AG09319 (cell line): ENCODE data around the gene P2RX1.

Experiments used
- DNase-seq: peaks from one replicate; pipeline ENCODE4 v3.0.0-alpha.2; 2010; ENCODE audit warnings: low read depth; ENCODE audit errors: extremely low read depth
- TF ChIP-seq, protein P1 (sequence below): IDR thresholded peaks from 2 replicates; pipeline ENCODE4 v1.5.1; 2011; ENCODE audit warnings: low read depth, mild to moderate bottlenecking, inconsistent platforms, low read length, moderate library complexity

The P2RX1 gene

DNA sequence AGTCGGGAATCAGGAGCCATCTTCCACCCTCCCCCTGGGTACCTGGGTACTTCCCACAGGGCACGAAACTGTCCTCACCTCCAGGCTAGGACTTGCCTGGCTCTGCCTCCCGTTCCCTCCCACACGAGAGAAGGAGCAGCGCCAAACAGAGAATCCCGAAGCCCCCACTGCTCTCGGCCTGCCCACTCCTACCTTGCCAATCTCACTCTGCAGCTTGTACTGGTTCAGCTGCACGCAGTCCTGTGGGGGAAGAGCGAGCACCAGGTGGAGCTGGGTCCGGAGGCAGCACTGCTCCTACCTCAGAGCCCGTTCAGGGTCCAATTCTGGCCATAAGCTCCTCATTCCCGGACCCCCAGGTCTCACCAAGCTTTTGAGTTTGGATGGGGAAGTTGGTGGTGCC is 32.1 kb downstream of the P2RX1 start:
- TF ChIP-seq, protein P1, sequence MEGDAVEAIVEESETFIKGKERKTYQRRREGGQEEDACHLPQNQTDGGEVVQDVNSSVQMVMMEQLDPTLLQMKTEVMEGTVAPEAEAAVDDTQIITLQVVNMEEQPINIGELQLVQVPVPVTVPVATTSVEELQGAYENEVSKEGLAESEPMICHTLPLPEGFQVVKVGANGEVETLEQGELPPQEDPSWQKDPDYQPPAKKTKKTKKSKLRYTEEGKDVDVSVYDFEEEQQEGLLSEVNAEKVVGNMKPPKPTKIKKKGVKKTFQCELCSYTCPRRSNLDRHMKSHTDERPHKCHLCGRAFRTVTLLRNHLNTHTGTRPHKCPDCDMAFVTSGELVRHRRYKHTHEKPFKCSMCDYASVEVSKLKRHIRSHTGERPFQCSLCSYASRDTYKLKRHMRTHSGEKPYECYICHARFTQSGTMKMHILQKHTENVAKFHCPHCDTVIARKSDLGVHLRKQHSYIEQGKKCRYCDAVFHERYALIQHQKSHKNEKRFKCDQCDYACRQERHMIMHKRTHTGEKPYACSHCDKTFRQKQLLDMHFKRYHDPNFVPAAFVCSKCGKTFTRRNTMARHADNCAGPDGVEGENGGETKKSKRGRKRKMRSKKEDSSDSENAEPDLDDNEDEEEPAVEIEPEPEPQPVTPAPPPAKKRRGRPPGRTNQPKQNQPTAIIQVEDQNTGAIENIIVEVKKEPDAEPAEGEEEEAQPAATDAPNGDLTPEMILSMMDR, result no peak
- DNase-seq, result no peak

DNA sequence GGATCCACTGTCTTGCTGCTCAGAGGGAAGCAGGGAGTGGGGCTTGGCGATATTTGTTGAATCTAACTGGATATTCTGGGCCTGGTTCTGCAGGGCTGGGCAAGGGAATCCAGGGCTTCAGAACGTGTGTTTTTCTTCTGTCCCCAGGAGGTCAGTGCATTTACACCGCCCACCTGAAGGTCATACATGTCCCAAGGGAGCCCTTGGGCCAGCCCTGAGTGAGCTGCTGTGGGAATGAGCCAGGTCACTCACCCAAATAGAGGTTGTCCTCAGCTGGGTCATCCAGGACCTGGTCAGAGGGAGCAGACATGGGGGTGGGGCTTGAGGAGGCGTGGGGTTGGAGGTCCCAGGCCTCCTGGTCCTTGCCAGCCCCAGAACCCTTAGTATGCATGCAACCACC is 34.0 kb downstream of the P2RX1 start:
- DNase-seq, result no peak
- TF ChIP-seq, protein P1, result no peak

DNA sequence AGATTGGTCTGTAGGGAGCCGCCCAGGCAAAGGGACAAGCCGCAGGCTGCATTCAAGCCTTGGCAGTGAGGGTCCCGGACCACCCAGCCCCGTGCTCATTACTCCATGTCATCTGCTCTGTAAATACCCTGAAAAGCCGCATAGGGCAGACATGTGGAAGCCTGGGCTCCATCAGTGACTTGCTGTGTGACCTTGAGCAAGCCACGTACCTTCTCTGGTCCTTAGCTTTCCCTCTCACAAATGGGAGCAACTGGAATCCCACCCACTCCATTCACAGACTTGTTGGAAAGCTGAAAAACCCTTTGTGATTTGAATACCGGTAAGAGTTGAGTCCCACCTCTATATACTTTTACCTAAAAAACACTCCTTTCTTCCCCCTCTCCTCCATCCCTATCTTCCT is 35.3 kb downstream of the P2RX1 start:
- DNase-seq, result no peak
- TF ChIP-seq, protein P1, result no peak

DNA sequence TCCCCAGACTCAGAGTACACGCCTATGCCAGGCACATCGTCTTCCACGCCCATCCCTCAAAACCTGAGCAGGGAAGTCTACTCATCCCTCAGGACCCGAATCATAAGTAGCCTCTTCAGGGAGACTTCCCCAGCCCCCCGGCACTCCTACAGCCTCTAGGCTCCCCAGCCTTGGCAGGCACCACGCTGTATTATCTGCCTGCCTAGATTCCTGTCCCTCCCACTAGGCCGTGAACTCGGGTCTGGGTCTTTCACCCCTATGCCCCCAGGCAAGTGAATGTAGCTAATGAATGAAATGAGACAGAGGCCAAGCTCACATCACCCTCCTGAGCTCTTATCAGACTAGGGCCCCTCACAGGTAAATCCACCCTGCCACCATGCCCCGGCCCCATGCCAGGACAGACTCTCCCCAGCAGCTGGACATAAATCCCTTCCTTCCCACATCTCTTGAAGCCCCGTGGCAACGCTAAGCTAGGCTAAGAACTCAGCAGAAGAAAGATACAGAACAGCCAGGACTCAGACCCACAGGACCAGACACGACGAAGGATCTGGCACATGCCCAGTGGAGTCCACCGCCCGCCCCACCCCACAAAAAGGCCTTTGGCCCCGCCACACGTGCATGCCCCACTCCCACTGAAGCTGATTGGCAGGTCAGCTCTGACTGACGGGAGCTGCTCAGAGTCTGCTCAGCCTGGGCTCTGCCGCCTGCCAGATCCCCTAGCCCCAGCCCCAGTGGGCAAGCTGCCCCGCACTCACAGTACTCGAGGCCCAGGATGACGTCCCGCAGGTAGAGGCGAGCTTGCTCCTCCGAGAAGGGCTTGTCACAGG is 36.5 kb downstream of the P2RX1 start:
- DNase-seq, result no peak
- TF ChIP-seq, protein P1, result no peak

DNA sequence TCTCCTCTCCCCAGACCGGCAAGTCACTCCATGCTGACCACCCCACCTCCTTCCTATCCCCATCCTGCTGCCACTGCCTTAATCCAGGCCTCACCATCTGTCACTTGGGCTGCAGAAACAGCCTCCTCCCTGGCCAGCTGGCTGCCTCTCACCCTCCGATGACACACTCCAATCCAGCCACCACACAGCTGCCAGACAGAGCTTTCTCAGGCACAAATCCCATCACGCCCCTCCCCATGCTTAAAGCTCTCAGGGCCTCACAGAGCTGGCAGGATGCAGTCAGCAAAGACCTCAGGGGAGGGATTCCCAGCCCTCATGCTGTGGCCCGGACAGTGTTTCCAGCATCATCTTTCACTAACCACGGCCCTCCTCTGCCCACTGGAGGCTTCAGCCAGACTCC is 37.1 kb downstream of the P2RX1 start:
- TF ChIP-seq, protein P1, result no peak; the same call in 1 of the 2 replicates
- DNase-seq, result no peak

DNA sequence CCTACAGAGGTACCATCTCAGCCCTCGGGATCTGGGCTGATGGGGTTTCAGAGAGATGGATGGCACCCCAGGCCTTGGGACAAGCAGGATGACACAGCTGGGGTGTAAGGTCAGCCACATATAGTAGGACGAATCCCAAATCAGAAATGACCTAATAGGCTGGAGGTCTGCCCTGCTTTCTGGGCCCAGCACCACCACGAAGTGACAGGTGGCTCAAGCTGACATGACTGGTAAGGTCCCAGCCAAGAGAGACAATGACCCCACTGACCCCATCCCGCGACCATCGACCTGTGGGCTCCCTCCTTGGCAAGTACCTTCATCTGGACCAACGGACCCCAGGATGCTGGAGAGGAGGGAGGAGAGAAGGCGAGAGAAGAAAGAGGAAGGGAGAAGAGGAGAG is 39.0 kb downstream of the P2RX1 start:
- no peak for DNase-seq
- TF ChIP-seq, protein P1, result no peak

DNA sequence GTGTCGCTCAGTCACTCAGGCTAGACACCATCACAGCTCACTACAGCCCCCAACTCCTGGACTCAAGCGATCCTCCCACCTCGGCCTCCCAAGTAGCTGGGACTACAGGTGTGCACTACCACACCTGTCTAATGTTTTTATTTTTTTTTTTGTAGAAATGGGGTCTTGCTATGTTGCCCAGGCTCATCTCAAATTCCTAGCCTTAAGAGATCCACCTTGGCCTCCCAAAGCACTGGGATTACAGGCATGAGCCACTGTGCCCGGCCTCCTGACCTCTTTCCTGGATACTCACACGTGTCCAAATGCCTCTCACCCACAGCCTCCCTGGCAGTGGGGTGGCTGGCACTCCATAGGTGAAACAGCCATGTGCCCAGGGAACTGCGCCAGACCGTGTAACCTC is 40.9 kb downstream of the P2RX1 start:
- TF ChIP-seq, protein P1, result no peak
- no peak for DNase-seq
